WTC11 (cell line): ENCODE measurements around the gene RSAD1. TPM values are rescaled to one million over a fixed set of nuclear protein-coding genes. Genes with fewer than 3 reads are reported as not detected.

Experiments
- ATAC-seq: fragments of 200-7000 bp; cut with Tn5 transposase; 2 replicates; pipeline ENCODE4 v1.10.0; 2021; ENCODE audit warnings: mild to moderate bottlenecking, moderate library complexity
- CTCF ChIA-PET: fragments of 300-600 bp; sonication (Branson Sonifier 250); formaldehyde crosslinking; loops from one replicate; lab custom pipeline; 2021; ENCODE audit warnings: antibody characterized with exemption; lab: Charles Lee
- POLR2A ChIA-PET: fragments of 350-600 bp; sonication (Branson Sonifier 250); formaldehyde crosslinking; loops from one replicate; lab custom pipeline; 2021; ENCODE audit warnings: antibody characterized with exemption; lab: Charles Lee
- DNase-seq: peaks from one replicate; pipeline ENCODE4 v3.0.0; 2021; ENCODE audit warnings: low spot score
- H3K27ac Mint-ChIP-seq: 2 replicates; pipeline ENCODE4 v1.8.0; 2021; ENCODE audit warnings: mixed read lengths
- H3K27me3 Mint-ChIP-seq: 2 replicates; pipeline ENCODE4 v1.8.0; 2021; ENCODE audit warnings: low read depth, mild to moderate bottlenecking, moderate library complexity, mixed read lengths
- H3K36me3 Mint-ChIP-seq: 2 replicates; pipeline ENCODE4 v1.8.0; 2021; ENCODE audit warnings: mixed read lengths
- H3K4me1 Mint-ChIP-seq: 2 replicates; pipeline ENCODE4 v1.8.0; 2022; ENCODE audit warnings: mixed read lengths
- H3K4me3 Mint-ChIP-seq: 2 replicates; pipeline ENCODE4 v1.8.0; 2021; ENCODE audit warnings: mild to moderate bottlenecking, moderate library complexity, mixed read lengths
- H3K9me3 Mint-ChIP-seq: 2 replicates; pipeline ENCODE4 v1.8.0; 2021; ENCODE audit warnings: mixed read lengths
- CREB1 ChIP-seq: sonication (generic); formaldehyde crosslinking; IDR thresholded peaks from 2 replicates; pipeline ENCODE4 v1.8.0; 2023; ENCODE audit warnings: mild to moderate bottlenecking, missing genetic modification reagents
- ELF4 ChIP-seq: sonication (generic); formaldehyde crosslinking; IDR thresholded peaks from 2 replicates; pipeline ENCODE4 v1.8.1; 2022; ENCODE audit warnings: low read depth, mild to moderate bottlenecking, moderate library complexity, missing genetic modification reagents
- FOXJ3 ChIP-seq: sonication (generic); formaldehyde crosslinking; IDR thresholded peaks from 2 replicates; pipeline ENCODE4 v1.9.0; 2021; ENCODE audit warnings: missing genetic modification reagents, mild to moderate bottlenecking, borderline replicate concordance
- GABPB1 ChIP-seq: sonication (generic); formaldehyde crosslinking; IDR thresholded peaks from 2 replicates; pipeline ENCODE4 v1.8.1; 2023; ENCODE audit warnings: mild to moderate bottlenecking, missing genetic modification reagents
- GRHL2 ChIP-seq: fragments of 250-450 bp; sonication (Bioruptor Pico); IDR thresholded peaks from 2 replicates; pipeline ENCODE4 v1.8.0; 2022; ENCODE audit warnings: mild to moderate bottlenecking, moderate library complexity; ENCODE audit not compliant: insufficient replicate concordance, severe bottlenecking
- HMGA2 ChIP-seq: fragments of 250-450 bp; sonication (Bioruptor Pico); IDR thresholded peaks from 2 replicates; pipeline ENCODE4 v1.4.0; 2021; ENCODE audit warnings: mild to moderate bottlenecking, moderate library complexity
- PRRX2 ChIP-seq: fragments of 250-450 bp; sonication (Bioruptor Pico); IDR thresholded peaks from 2 replicates; pipeline ENCODE4 v1.8.0; 2021; ENCODE audit warnings: mild to moderate bottlenecking
- SMAD4 ChIP-seq: sonication (generic); formaldehyde crosslinking; IDR thresholded peaks from 2 replicates; pipeline ENCODE4 v1.8.0; 2022; ENCODE audit warnings: mild to moderate bottlenecking, missing genetic modification reagents
- SOX15 ChIP-seq: fragments of 250-450 bp; sonication (Bioruptor Pico); IDR thresholded peaks from 2 replicates; pipeline ENCODE4 v1.9.0; 2021; ENCODE audit warnings: mild to moderate bottlenecking
- SP1 ChIP-seq: sonication (generic); formaldehyde crosslinking; conservative IDR thresholded peaks from 2 replicates; pipeline ENCODE4 v1.8.1; 2022; ENCODE audit warnings: missing genetic modification reagents
- TCF7 ChIP-seq: sonication (generic); formaldehyde crosslinking; IDR thresholded peaks from 2 replicates; pipeline ENCODE4 v1.8.0; 2022; ENCODE audit warnings: mild to moderate bottlenecking, low read depth, missing genetic modification reagents, moderate library complexity
- total RNA-seq: library from RNA; stranded (reverse); gene quantifications from 3 replicates; pipeline ENCODE4 v1.2.3, GENCODE V29; 2021
- TF ChIP-seq, protein P1 (sequence below): sonication (generic); formaldehyde crosslinking; IDR thresholded peaks from 2 replicates; pipeline ENCODE4 v1.8.1; 2022; ENCODE audit warnings: mild to moderate bottlenecking, moderate library complexity, missing genetic modification reagents
- TF ChIP-seq, protein P2 (sequence below): fragments of 200-600 bp; IDR thresholded peaks from 2 replicates; pipeline ENCODE4 v1.8.0; 2022; ENCODE audit warnings: antibody characterized with exemption
- TF ChIP-seq, protein P3 (sequence below): sonication (generic); formaldehyde crosslinking; IDR thresholded peaks from 2 replicates; pipeline ENCODE4 v1.8.1; 2022; ENCODE audit warnings: low read depth, mild to moderate bottlenecking, moderate library complexity, missing genetic modification reagents, borderline replicate concordance
- TF ChIP-seq, protein P4 (sequence below): sonication (generic); formaldehyde crosslinking; IDR thresholded peaks from 2 replicates; pipeline ENCODE4 v1.8.1; 2023; ENCODE audit warnings: mild to moderate bottlenecking, missing genetic modification reagents
- TF ChIP-seq, protein P5 (sequence below): sonication (generic); formaldehyde crosslinking; IDR thresholded peaks from 2 replicates; pipeline ENCODE4 v1.8.0; 2023; ENCODE audit warnings: mild to moderate bottlenecking, missing genetic modification reagents
- TF ChIP-seq, protein P6 (sequence below): sonication (generic); formaldehyde crosslinking; IDR thresholded peaks from 2 replicates; pipeline ENCODE4 v1.8.1; 2022; ENCODE audit warnings: missing genetic modification reagents, borderline replicate concordance
- TF ChIP-seq, protein P7 (sequence below): sonication (generic); formaldehyde crosslinking; IDR thresholded peaks from 2 replicates; pipeline ENCODE4 v1.8.1; 2023; ENCODE audit warnings: mild to moderate bottlenecking, missing genetic modification reagents
- TF ChIP-seq, protein P8 (sequence below): fragments of 250-450 bp; sonication (Bioruptor Pico); conservative IDR thresholded peaks from 2 replicates; pipeline ENCODE4 v1.9.0; 2021; ENCODE audit warnings: mild to moderate bottlenecking

The RSAD1 gene
- total RNA-seq, 1 experiment from 2014 or later, result 35.1 TPM

DNA sequence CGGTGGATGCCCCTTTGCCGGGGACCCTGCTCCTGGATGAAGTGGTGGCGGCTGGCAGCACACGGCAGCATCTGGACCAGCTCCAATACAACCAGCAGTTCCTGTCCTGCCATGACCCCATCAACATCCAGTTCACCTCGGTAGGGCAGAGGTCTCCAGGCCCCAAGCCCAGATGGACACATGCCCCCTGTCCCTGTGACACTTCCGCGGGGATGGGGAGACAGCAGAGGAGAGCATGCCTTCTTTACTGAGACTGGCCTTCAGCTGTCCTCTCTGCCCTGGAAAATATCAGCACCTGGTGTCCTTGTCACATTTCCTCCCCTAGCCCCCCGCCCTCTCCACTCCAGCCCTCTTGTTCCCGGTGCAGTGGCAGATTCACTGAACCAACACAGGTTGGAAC, 16.2 kb upstream of the RSAD1 start:
- H3K9me3 Mint-ChIP-seq, result no peaks in the 10 kb centered on the region
- no peaks in the 10 kb centered on the region for H3K36me3 Mint-ChIP-seq
- H3K27ac Mint-ChIP-seq, result no peak overlapping the region
- H3K4me1 Mint-ChIP-seq, result peaks cover 6% of the 10 kb centered on the region
- no peak for DNase-seq
- H3K4me3 Mint-ChIP-seq, result no peak overlapping the region
- peaks cover 11% of the 10 kb centered on the region for H3K27me3 Mint-ChIP-seq
- ChIA-PET CTCF (interaction anchor here (1.7 kb wide), 1 partner anchor 10 kb away, joined by 5 read pairs; no protein-coding TSS in a partner anchor), POLR2A (no interaction called here)
- TF ChIP-seq SOX15 (CRISPR knock-in tag) (no peak), SMAD4 (CRISPR knock-in tag) (no peak), GRHL2 (CRISPR knock-in tag) (no peak), PRRX2 (CRISPR knock-in tag) (no peak), TCF7 (CRISPR knock-in tag) (no peak), HMGA2 (no peak), FOXJ3 (CRISPR knock-in tag) (no peak), CREB1 (CRISPR knock-in tag) (no peak)
- TF ChIP-seq, protein P1, sequence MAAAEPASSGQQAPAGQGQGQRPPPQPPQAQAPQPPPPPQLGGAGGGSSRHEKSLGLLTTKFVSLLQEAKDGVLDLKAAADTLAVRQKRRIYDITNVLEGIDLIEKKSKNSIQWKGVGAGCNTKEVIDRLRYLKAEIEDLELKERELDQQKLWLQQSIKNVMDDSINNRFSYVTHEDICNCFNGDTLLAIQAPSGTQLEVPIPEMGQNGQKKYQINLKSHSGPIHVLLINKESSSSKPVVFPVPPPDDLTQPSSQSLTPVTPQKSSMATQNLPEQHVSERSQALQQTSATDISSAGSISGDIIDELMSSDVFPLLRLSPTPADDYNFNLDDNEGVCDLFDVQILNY (CRISPR knock-in tag), result no peak
- TF ChIP-seq, protein P2, sequence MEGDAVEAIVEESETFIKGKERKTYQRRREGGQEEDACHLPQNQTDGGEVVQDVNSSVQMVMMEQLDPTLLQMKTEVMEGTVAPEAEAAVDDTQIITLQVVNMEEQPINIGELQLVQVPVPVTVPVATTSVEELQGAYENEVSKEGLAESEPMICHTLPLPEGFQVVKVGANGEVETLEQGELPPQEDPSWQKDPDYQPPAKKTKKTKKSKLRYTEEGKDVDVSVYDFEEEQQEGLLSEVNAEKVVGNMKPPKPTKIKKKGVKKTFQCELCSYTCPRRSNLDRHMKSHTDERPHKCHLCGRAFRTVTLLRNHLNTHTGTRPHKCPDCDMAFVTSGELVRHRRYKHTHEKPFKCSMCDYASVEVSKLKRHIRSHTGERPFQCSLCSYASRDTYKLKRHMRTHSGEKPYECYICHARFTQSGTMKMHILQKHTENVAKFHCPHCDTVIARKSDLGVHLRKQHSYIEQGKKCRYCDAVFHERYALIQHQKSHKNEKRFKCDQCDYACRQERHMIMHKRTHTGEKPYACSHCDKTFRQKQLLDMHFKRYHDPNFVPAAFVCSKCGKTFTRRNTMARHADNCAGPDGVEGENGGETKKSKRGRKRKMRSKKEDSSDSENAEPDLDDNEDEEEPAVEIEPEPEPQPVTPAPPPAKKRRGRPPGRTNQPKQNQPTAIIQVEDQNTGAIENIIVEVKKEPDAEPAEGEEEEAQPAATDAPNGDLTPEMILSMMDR, result no peak
- TF ChIP-seq, protein P3, sequence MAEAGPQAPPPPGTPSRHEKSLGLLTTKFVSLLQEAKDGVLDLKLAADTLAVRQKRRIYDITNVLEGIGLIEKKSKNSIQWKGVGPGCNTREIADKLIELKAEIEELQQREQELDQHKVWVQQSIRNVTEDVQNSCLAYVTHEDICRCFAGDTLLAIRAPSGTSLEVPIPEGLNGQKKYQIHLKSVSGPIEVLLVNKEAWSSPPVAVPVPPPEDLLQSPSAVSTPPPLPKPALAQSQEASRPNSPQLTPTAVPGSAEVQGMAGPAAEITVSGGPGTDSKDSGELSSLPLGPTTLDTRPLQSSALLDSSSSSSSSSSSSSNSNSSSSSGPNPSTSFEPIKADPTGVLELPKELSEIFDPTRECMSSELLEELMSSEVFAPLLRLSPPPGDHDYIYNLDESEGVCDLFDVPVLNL (CRISPR knock-in tag), result no peak
- TF ChIP-seq, protein P4, sequence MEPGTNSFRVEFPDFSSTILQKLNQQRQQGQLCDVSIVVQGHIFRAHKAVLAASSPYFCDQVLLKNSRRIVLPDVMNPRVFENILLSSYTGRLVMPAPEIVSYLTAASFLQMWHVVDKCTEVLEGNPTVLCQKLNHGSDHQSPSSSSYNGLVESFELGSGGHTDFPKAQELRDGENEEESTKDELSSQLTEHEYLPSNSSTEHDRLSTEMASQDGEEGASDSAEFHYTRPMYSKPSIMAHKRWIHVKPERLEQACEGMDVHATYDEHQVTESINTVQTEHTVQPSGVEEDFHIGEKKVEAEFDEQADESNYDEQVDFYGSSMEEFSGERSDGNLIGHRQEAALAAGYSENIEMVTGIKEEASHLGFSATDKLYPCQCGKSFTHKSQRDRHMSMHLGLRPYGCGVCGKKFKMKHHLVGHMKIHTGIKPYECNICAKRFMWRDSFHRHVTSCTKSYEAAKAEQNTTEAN (CRISPR knock-in tag), result no peak
- TF ChIP-seq, protein P5, sequence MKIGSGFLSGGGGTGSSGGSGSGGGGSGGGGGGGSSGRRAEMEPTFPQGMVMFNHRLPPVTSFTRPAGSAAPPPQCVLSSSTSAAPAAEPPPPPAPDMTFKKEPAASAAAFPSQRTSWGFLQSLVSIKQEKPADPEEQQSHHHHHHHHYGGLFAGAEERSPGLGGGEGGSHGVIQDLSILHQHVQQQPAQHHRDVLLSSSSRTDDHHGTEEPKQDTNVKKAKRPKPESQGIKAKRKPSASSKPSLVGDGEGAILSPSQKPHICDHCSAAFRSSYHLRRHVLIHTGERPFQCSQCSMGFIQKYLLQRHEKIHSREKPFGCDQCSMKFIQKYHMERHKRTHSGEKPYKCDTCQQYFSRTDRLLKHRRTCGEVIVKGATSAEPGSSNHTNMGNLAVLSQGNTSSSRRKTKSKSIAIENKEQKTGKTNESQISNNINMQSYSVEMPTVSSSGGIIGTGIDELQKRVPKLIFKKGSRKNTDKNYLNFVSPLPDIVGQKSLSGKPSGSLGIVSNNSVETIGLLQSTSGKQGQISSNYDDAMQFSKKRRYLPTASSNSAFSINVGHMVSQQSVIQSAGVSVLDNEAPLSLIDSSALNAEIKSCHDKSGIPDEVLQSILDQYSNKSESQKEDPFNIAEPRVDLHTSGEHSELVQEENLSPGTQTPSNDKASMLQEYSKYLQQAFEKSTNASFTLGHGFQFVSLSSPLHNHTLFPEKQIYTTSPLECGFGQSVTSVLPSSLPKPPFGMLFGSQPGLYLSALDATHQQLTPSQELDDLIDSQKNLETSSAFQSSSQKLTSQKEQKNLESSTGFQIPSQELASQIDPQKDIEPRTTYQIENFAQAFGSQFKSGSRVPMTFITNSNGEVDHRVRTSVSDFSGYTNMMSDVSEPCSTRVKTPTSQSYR (CRISPR knock-in tag), result no peak
- TF ChIP-seq, protein P6, sequence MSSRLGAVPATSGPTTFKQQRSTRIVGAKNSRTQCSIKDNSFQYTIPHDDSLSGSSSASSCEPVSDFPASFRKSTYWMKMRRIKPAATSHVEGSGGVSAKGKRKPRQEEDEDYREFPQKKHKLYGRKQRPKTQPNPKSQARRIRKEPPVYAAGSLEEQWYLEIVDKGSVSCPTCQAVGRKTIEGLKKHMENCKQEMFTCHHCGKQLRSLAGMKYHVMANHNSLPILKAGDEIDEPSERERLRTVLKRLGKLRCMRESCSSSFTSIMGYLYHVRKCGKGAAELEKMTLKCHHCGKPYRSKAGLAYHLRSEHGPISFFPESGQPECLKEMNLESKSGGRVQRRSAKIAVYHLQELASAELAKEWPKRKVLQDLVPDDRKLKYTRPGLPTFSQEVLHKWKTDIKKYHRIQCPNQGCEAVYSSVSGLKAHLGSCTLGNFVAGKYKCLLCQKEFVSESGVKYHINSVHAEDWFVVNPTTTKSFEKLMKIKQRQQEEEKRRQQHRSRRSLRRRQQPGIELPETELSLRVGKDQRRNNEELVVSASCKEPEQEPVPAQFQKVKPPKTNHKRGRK, result no peak
- TF ChIP-seq, all 79 proteins: peak for 0
- ATAC-seq, result no peak

DNA sequence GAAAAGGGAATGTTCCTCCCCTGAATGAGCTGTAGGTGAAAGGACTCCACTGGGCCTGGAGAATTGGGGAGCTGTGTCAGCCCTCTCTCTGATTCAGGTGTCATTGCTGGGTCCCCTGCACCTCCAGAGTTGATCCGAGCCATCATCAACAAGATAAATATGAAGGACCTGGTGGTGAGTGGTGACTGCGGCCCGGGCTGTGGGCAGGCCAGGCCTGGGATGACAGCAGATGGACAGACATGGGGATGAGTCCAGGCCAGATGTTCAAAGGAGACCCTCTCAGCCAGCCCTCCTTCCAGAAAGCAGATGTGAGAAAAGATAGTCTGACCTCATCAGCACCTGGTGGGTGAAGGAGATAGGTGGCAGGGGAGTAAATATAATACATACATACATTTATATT, 14.5 kb upstream of the RSAD1 start:
- DNase-seq (no peak), ATAC-seq (no peak)
- Mint-ChIP-seq H3K4me1 (peaks cover 15% of the 10 kb centered on the region), H3K27me3 (peaks cover 23% of the 10 kb centered on the region), H3K4me3 (no peak overlapping the region), H3K27ac (no peak overlapping the region), H3K36me3 (no peaks in the 10 kb centered on the region), H3K9me3 (no peaks in the 10 kb centered on the region)
- ChIA-PET POLR2A (no interaction called here), CTCF (no interaction called here)
- TF ChIP-seq PRRX2 (CRISPR knock-in tag), result no peak
- TF ChIP-seq SP1 (CRISPR knock-in tag), result no peak
- TF ChIP-seq GABPB1 (CRISPR knock-in tag), result no peak
- TF ChIP-seq, protein P7, sequence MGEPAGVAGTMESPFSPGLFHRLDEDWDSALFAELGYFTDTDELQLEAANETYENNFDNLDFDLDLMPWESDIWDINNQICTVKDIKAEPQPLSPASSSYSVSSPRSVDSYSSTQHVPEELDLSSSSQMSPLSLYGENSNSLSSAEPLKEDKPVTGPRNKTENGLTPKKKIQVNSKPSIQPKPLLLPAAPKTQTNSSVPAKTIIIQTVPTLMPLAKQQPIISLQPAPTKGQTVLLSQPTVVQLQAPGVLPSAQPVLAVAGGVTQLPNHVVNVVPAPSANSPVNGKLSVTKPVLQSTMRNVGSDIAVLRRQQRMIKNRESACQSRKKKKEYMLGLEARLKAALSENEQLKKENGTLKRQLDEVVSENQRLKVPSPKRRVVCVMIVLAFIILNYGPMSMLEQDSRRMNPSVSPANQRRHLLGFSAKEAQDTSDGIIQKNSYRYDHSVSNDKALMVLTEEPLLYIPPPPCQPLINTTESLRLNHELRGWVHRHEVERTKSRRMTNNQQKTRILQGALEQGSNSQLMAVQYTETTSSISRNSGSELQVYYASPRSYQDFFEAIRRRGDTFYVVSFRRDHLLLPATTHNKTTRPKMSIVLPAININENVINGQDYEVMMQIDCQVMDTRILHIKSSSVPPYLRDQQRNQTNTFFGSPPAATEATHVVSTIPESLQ, result no peak
- TF ChIP-seq ELF4 (CRISPR knock-in tag), result no peak
- TF ChIP-seq, protein P8, sequence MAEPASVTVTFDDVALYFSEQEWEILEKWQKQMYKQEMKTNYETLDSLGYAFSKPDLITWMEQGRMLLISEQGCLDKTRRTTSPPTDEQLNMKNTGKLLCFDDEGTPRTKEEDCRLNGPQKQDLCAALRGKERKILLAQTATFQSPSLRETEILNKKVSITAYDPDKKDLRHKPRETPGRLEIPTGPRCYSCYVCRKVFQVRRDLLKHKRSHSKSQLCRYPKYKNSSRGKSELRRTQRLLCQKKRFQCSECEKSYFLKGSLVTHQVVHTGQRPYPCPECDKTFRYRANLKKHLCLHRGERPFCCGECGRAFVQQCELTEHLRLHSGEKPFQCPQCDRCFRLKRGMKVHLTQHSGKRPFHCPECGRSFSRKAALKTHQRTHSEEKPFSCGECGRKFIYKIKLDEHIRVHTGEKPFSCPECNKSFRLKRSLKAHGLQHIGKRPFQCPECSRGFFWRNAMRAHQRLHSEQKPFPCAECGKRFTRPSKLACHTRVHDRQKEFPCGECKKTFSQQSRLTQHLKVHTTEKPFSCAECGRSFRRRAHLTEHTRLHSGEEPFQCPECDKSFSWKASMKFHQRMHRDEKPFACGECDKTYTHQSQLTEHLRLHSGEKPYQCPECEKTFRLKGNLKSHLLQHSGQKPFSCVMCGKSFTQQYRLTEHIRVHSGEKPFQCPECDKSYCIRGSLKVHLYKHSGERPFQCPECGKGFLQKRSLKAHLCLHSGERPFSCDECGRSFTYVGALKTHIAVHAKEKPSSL (CRISPR knock-in tag), result no peak
